NCI-H2107 (cell line): Measurements from ENCODE around the gene ATAD3B.
"Not testable (repeated sequence)": the region's sequence is repeated elsewhere in the genome, so short reads cannot be mapped to it uniquely, and the experiment has no call there.

Source experiments
- DNase-seq: peaks from one replicate; lab custom pipeline; 2025; lab: John Stamatoyannopoulos, UW

The ATAD3B gene

DNA sequence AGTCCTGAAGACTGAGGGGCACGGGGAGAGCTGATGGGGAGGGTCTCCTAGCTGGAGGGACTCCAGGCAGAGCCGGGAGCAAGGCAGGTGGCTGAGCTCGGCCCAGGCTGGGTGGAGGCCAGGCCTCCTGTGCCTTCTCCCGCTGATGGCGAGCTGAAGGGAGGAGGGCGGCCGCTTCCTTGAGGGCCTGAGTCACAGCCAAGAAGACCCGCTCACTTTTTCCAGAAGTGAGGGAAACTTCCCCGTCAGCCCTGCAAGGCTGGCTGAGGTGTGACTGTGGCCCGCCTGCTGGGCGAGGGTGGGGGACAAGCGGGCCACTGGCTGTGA, 37.8 kb upstream of the ATAD3B start:
- no peak for DNase-seq

DNA sequence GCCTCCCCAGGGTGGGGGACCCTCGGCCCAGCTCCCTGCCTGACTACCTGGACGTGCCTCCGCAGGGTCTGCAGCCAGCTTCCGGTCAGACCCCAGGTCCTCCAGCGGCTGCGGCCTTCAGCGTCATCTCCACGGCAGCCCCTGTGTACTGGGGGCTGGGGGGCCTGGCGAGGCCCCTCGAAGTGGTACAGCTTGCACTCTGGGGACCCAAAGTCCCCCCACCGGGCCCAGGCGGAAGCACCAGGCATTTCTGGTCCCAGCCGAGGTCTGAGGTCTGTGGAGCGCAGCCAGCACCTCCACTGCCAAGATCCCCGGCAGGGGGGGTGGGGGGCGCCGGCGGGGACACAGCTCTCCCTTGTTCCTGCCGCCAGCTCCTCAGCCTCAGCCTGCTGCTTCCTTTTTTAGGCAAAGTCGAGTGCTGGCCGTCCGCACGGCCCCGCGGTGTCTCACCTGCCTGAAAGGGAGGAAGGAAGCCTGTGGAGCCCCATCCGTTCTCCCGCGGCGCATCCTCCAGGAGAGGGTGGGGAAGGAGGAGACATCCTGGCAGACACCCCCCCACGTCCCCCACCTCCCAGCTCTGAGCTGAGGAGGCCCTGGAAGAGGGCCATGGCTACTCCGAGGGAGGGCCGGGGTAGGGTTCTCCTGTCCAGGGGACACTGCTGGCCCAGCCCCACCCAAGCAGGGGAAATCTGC, 37.3 kb upstream of the ATAD3B start:
- no peak for DNase-seq

DNA sequence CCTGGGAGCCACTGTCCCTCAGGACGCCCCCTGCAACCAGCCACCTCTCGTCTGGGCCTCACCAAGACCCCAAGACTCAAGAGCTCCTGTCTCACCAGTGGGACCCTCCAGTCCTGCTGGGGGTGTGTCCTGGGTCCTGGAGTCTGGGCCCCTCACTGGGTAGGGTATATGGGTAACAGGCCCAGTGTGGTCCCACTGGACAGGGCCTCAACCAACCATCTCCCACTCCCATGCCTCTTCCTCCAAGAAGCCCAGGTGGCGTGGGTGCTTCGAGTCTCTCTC, 36.8 kb upstream of the ATAD3B start:
- DNase-seq, result no peak

DNA sequence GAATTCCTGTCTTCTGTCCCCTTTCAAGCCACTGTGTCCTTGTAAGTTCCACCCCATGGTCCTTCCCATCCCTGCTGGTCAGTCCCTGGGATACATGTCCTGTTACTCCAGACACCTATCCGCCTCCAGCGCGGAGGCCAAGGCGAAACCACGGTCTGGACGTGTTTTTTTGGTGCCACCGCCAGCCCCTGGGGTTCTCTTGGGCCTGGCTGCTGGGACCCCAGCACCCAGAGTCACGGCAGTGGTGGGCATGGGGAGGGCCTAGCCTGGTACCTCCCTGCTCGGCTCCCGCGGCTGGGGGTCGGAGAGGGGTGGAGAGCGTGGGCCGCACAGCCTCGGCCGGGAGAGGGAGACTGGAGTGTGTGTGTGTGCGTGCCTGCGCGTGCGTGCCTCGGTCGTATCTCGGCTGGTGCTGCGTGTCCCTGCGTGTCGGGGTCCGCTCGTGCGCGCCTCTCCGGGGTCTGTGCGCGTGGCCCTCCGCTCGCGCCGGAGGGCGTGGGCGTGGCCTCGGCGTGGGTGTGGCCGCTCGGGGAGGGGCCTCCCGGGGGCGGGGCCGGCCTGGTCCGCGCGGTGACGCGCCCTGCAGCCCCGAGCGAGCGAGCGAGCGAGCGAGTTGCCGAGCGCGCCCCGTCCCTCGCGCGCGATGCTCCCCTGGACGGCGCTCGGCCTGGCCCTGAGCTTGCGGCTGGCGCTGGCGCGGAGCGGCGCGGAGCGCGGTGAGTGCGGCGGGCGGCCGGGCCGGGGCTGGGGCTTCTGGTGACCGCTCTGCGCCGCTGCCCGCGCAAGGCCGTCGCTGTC, 36.3 kb upstream of the ATAD3B start, which contains the start of gene VWA1:
TSS of gene VWA1 (plus strand) at position 585 of the 798 bp plus-strand sequence. CDS start at position 644, 59 bp downstream.
- no peak for DNase-seq

DNA sequence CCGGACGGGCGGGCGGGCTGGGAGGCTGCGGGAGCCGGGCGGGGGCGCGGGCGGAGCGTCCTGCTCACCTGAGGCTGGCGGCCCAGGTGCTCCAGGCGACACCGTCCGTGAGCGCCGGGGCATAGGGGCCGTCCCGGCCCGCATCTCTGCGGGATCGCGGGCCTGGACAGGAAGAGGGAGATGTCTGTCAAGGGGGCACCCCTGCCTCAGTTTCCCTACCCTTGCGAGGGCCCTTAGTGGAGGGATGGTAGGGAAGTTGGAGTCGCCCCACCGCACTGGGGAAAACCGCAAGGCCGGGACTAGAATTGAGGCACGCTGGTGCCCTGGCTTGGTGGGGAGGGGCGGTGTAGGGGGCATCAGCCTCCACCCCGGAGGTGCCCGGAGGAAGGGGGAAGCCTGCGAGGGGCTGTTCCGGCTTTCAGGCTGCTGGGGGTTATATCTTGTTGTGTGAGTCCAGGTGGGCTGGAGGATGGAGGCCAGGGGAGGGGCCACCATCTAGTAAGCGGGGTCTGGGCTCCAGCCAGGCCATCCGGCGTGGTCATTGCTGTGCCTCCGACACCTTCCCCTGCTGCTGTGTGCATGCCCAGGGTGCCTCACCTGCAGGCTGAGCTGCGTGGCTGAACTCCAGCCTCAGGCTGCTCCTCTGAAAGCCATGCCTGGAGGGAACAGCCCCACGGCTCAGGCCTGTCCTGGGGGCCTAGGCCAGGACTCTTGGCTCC, 35.5 kb upstream of the ATAD3B start:
- DNase-seq, result no peak

DNA sequence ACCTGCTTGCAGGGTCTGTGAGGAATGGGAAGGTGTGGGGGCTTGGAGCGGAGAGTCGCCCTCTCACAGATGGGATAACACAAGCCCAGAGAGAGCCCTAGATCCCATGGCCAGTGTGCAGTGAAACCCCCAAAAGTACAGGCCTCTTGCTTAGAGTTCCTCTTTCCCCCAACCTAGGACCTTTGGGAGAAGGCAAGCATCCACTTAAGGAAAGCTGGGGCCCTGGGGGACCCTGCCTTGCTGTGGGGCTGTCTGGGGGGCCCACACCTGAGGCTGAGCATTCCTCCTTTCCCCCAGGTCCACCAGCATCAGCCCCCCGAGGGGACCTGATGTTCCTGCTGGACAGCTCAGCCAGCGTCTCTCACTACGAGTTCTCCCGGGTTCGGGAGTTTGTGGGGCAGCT, 34.9 kb upstream of the ATAD3B start:
- no peak for DNase-seq

DNA sequence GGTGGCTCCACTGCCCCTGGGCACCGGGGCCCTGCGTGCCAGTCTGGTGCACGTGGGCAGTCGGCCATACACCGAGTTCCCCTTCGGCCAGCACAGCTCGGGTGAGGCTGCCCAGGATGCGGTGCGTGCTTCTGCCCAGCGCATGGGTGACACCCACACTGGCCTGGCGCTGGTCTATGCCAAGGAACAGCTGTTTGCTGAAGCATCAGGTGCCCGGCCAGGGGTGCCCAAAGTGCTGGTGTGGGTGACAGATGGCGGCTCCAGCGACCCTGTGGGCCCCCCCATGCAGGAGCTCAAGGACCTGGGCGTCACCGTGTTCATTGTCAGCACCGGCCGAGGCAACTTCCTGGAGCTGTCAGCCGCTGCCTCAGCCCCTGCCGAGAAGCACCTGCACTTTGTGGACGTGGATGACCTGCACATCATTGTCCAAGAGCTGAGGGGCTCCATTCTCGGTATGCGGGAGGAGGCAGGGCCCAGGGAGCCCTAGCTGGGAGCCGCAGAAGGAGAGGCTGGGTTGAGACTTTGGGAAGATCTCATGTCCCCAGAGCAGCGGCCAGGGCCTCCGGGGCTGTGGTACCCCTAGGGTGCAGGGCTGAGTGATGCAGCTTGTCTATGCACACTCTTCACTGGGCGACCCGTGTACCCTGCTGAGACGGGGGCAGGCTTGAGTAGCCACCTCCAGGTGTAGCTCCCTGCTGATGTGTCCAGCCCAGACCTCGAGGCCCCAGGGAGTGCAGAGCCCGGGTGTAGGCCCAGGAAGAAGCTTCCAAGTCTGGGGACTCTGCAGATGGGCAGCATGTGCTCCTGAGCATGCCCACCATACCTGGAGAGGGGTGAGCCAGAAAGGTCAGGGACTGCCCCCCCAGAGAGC, 34.3 kb upstream of the ATAD3B start:
- no peak for DNase-seq

DNA sequence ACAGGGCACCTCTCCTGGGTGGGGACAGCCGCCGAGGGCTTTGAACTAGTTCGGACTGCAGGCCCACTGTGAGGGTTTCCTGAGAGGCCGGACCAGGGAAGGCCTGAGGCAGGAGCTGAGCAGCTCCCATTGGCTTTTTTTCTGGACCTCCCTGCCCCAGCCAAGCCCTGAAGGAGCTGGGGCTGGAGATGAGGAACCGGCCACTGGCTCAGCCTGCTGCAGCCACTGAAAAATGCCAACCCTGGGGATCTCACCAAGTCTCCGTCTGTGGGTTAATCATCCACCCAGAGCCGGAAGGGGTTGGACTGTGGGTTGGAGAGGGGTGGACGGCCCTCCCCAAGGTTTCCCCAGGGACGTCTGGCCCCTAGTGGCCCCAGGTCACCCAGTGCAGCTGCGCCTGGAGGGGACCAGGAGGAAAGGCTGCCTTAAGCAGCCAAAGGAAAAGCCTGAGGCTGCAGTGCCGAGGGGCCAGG, 33.6 kb upstream of the ATAD3B start:
- no peak for DNase-seq

DNA sequence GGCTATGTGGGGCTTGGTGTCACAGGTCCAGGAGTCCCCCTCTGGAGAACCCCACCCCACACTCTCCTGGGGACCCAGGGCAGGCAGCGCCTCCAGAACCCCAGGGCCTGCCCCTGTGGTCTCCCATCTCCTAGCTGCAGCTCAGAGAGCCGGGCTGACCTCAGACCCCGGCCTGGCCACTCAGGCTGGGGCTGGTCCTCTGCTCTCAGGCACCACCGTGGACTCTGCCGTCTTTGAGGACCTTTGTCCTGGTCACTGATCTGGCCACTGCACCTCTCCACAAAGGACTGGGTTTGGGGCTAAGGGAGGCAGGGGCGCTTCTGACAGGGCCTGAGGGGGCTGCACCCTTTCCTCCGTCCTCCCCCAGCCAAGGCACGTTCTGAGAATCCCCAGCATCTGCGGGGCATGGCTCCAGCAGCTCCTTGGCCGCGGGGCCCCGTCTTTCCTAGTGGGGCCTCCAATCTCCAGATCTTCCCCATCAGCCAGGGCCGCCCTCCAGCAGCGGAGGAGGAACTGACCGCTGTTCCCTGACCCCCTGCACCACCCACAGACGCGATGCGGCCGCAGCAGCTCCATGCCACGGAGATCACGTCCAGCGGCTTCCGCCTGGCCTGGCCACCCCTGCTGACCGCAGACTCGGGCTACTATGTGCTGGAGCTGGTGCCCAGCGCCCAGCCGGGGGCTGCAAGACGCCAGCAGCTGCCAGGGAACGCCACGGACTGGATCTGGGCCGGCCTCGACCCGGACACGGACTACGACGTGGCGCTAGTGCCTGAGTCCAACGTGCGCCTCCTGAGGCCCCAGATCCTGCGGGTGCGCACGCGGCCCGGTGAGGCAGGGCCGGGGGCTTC, 32.8 kb upstream of the ATAD3B start:
- DNase-seq, result no peak

DNA sequence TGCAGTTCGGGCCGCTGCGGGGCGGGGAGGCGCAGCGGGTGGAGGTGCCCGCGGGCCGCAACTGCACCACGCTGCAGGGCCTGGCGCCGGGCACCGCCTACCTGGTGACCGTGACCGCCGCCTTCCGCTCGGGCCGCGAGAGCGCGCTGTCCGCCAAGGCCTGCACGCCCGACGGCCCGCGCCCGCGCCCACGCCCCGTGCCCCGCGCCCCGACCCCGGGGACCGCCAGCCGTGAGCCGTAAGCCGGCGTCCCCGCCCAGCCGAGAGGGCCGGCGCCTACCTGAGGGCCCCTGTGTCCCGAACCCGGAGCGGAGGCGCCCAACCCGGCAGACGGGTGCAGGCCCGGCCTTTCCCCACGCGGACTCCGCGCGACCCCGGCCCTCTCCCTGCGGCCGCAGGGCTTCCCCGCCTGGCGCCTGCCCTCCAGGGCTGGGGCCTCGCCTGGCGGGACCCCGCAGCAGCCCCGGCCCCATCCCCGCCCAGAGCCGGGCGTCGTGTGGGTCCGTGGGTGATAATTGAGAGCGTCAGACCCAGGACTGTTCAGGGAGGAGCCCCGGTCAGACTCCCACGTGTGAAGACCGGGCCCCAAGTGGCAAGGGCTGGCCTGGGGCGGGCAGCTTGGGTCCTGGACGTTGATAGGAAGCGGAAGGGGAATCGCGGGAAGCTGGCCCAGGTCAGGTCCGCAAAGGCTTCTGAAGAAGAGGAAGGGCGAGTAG, 31.9 kb upstream of the ATAD3B start:
- no peak for DNase-seq

DNA sequence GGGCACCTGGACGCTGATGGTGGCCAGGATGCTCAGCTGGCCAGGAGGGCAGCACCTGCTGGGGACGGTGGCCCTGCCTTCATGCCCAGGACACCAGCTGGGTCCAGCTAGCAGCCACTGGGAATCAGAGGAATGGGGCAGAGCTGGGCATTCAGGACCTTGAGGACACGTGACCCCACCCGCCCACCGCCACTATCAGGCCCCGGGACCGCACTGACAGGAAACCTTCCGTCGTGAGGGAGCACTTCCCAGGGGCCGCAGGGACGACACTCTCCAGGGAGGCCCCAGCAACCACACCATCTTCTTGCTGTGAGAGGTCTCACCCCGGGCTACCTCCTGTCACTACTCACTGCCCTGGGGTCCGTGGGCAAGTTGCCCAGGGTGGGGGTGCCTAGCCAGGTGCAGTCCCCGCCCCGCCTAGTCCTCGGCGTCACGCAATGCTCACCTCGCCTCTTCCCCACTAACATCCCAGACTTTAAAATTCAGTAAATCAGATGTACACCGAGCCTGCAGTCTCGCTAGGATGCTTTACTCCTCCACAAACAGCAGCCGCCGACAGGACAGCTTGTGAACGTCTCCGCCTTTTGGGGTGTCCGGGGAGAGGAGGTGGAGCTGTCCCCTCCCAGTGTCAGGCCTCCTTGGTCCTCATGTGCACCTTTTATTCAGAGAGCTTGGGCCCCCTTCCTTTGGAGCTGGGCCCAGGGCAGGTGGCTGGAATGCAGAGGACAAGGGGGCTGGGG, 31.1 kb upstream of the ATAD3B start:
- no peak for DNase-seq

DNA sequence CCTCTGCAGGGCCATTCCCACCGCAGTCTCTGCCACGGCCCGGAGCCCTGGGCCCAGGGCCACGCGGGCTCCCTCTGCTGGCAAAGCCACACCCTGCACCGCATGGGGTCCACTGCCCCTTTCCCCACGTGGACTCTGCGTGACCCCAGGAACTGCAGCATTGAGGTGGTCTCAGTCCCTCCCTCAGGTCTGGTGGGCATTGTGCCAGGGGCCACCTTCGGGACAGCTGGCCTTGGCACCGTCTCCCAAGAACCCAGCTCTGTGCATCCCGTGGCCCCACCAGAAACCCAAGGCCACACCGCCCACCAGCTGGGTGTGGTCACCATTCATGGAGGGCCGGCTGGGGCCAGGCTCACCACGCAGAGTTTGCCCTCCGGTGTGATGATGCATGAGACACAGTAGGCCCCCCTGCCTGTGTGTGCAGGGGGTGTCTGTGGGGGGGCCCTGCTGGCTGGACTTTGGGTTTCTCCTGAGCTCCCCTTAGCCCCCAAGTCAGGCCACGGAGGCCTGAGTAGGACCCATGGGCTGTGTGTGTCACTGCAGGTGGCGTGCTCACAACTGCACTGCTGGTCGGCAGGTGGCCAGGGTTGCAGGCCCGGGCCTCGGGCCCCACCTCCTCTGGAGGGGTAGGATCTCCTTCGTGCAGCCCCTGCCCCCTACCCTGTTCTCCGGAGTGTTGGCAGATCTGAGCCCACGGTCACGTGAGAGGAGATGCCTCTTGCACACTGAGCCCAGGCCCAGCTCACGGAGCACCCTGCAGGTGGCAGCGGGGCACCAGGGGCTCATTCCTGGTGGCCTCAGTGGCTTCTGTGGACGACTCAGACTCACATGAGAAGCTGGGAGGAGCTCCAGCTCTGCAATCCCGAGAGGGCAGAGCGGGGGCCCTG, 30.3 kb upstream of the ATAD3B start:
- no peak for DNase-seq

DNA sequence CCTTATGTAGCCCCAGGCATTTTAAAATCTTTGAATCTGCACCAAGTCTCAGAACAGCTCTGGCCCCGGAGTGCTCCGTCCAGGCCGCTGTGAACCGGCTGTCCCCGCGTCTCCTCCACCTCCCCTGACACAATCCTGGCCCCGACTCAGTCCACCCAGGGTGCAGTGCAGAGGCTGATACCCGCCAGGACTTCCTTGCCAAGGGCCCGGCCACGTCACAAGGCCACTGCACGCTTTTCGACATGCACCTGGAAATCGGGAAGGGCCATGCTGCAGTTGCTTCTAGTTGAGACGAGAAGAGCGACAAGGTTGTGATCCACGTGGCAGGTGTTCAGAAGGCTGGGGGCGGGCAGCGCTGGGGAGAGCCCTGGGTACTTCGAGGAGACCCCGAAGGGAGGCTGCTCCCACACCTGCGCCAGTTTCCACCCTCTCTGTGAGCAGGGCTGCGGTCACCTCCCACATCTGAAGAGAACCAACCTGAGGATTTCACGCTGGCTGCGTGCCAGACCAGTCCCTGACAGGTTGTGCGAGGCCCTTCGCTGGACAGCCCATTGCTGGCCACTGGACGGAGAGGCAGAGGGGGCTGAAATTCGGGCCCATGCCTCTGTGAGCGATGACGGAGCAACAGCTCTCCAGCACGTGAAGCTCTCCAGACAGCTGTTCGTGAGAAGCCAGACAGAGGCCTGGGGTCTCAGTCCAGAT, 29.3 kb upstream of the ATAD3B start:
- no peak for DNase-seq

DNA sequence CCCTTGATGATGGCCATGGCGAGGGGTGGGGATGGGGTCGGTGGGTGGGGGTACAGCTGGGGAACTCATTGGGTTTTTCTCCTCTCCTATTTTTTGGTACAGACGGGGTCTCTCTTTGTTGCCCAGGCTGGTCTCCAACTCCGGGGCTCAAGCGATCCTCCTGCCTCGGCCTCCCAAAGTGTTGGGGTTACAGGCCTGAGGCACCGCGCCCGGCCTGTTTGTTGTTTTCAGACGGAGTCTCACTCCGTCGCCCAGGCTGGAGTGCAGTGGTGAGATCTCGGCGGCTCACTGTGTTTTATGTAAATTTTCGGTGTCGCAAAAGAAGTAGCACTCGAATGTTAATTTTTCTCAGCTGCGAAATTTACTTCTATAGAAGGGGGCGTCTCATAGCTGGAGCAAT, 24.9 kb upstream of the ATAD3B start:
- not testable (repeated sequence) for DNase-seq

DNA sequence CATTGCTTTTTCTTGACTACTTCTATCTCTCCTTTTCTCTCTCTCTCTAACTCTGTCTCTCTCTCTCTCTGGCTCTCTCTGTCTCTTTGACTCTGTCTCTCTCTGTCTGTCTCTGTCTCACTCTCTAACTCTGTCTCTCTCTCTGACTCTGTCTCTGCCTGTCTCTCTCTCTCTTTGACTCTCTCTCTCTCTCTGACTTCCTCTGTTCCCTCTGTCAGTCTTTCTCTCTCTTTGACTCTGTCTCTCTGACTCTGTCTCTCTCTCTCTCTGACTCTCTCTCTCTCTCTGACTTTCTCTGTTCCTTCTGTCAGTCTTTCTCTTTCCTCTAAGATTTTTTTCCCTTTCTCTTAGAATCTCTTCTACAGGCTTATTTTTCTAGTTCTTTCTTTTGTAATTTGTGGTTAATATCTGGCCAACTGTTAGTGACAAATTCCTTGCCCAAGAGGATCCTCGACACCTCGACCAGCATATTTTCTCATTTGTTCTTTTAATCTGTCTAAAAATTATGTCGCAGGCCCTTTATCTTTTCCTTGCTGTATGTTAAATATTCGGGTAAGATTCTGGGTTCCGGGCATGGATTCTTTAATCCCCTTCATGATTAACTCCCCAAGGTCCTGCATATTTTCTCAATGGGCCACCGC, 22.3 kb upstream of the ATAD3B start, which contains the start of gene ATAD3C:
TSS of gene ATAD3C (plus strand) at position 591 of the 641 bp plus-strand sequence. CDS start 995 bp downstream, outside the sequence.
- no peak for DNase-seq

DNA sequence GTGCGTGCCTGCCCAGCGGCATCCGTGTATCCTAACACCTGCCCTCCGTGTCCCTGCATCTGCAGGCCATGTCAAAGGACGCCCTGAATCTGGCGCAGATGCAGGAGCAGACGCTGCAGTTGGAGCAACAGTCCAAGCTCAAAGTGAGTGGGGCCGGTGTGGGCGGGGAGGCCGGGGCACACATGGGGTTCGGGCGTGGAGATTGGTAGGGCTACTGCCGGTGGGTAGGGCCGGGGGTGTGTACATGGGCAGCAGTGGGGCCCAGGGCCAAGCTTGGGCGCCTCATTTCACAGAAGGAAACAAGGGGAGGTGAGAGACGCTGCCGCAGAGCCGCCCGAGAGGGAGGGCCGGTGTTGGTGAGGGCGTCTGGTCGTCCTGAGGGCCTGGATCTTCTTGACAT, 20.9 kb upstream of the ATAD3B start:
- DNase-seq, result not testable (repeated sequence)

DNA sequence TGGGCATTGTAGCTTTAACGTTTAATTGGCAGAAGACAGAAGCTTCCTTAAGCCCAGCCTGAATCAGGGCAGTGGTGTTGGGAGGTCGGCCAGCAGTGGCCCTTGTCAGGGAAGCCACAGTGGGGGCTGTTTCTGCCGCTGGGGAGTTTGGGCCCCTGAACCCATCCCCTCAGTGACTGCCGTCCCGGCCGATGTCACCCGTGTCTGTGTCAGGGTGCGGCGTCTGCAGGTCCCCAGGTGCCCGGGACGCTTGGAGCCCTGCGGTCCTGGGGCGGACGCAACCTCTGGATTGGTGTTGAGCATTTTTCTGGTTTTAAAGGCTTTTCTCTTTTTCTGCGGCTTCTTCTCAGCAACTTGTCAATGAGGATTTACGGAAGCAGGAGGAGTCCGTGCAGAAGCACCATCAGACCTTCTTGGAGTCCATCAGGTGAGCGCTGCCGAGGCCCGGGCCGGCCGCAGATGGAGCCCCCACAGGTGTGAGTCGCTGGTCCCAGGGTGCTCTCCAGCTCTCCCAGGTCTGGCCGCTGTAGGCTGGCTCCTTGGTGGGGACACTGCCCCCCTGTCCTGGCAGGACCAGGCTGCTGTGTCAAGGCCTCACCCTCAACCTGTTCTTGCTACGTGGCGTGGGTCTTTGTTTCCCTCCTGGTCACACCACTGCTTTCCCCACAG, 19.7 kb upstream of the ATAD3B start:
- no peak for DNase-seq
